Activated naive CD4-positive, alpha-beta T cell treated with Interleukin-2 at 50 U/mL for 16 hours (primary cell): ENCODE results near the gene CPT1A.

Experiments used
- DNase-seq: peaks from one replicate; pipeline ENCODE4 v3.0.0-alpha.2; 2020

Gene CPT1A

GRCh38 chr11:68784653-68785052 is 57.1 kb downstream of the CPT1A start:
- no peak for DNase-seq

- no peak for DNase-seq
Observed at GRCh38 chr11:68783216-68783821, 58.4 kb downstream of the CPT1A start.

- no peak for DNase-seq
Observed at GRCh38 chr11:68782711-68783110, 59.0 kb downstream of the CPT1A start.

- no peak for DNase-seq
Observed at GRCh38 chr11:68780829-68781228, 60.9 kb downstream of the CPT1A start.

- no peak for DNase-seq
Observed at GRCh38 chr11:68778205-68778604, 63.5 kb downstream of the CPT1A start.

GRCh38 chr11:68776442-68777235 is 65.1 kb downstream of the CPT1A start:
- no peak for DNase-seq

- DNase-seq: no peak
Observed at GRCh38 chr11:68775951-68776388, 65.7 kb downstream of the CPT1A start.

GRCh38 chr11:68774194-68774585 is 67.5 kb downstream of the CPT1A start:
- no peak for DNase-seq

GRCh38 chr11:68773521-68774193 is 68.1 kb downstream of the CPT1A start:
- no peak for DNase-seq

GRCh38 chr11:68772936-68773335 is 68.8 kb downstream of the CPT1A start:
- DNase-seq: no peak

GRCh38 chr11:68770781-68771180 is 70.9 kb downstream of the CPT1A start:
- no peak for DNase-seq

- DNase-seq: no peak
Observed at GRCh38 chr11:68767672-68768071, 74.0 kb downstream of the CPT1A start.

- no peak for DNase-seq
Observed at GRCh38 chr11:68766786-68767185, 74.9 kb downstream of the CPT1A start.

GRCh38 chr11:68764746-68765145 is 77.0 kb downstream of the CPT1A start:
- DNase-seq: no peak

GRCh38 chr11:68763926-68764657 is 77.6 kb downstream of the CPT1A start:
- DNase-seq: no peak

- DNase-seq: no peak
Observed at GRCh38 chr11:68763181-68763721, 78.5 kb downstream of the CPT1A start.

- DNase-seq: no peak
Observed at GRCh38 chr11:68762481-68762880, 79.2 kb downstream of the CPT1A start.

- DNase-seq: no peak
Observed at GRCh38 chr11:68761801-68762200, 79.9 kb downstream of the CPT1A start.

GRCh38 chr11:68759991-68760390 is 81.7 kb downstream of the CPT1A start:
- no peak for DNase-seq

- no peak for DNase-seq
Observed at GRCh38 chr11:68757711-68758110, 84.0 kb downstream of the CPT1A start.

- no peak for DNase-seq
Observed at GRCh38 chr11:68756171-68756766, 85.4 kb downstream of the CPT1A start.

- no peak for DNase-seq
Observed at GRCh38 chr11:68753300-68753699, 88.4 kb downstream of the CPT1A start.
